Stomach (tissue), 4 donors: Measurements from ENCODE around the gene CNTD1.

Experiments used
- CTCF ChIP-seq, 7 experiments: fragments of 450-650 bp in 4 of 7; fragments of 200-600 bp in 3 of 7; sonication (generic) in 3 of 7; IDR thresholded peaks; one replicate each; pipeline ENCODE4 v1.5.1; 2016 to 2019; ENCODE audit warnings: antibody characterized with exemption in 7 of 7, control low read depth in 2 of 7, mild to moderate bottlenecking in 1 of 7
- POLR2A ChIP-seq, 4 donors: fragments of 450-650 bp; IDR thresholded peaks; one replicate each; pipeline ENCODE4 v1.6.1; 2016; ENCODE audit warnings: antibody characterized with exemption in 4 of 4, control low read depth in 2 of 4, mild to moderate bottlenecking in 1 of 4, moderate library complexity in 1 of 4

- TF ChIP-seq CTCF (IDR thresholded peaks at IDR 0.05) (no peak), POLR2A (IDR thresholded peaks at IDR 0.05) (no peak)
Measured at GRCh38 chr17:42792545-42792944, 6.1 kb upstream of the CNTD1 start.
